AG09309 (cell line): ENCODE results near the gene DPM3.

Experiments
- DNase-seq: peaks from one replicate; pipeline ENCODE4 v3.0.0-alpha.2; 2010; ENCODE audit warnings: low read depth
- H3K4me3 ChIP-seq: 2 replicates; pipeline ENCODE4 v1.5.1; 2011; ENCODE audit warnings: mild to moderate bottlenecking, low read depth, low read length, moderate library complexity; ENCODE audit not compliant: control insufficient read depth
- TF ChIP-seq, protein P1 (sequence below): IDR thresholded peaks from 2 replicates; pipeline ENCODE4 v1.5.1; 2011; ENCODE audit warnings: mild to moderate bottlenecking, low read depth, low read length, inconsistent platforms; ENCODE audit not compliant: insufficient read depth, control insufficient read depth; ENCODE audit errors: missing control alignments

The DPM3 gene

DNA sequence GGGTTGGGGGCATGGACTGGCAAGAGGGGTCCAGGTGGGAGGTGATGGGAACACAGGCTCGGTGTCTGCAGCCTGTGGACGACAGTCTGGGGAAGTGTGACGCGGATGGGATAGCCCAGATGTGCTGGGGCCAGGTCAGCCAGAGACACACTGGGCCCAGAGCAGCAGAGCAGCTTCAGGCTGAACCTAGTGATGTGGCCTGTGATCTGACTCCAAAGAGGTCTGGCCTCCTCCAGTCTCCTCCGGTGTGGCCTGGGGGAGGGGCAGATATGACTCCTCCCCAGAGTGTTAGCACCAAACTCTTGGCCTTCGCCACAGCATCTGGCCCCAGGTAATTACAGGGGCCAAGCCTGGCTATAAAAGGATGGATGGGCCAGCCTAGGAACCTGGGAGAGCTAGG, 48.2 kb downstream of the DPM3 start:
- no peak for DNase-seq
- H3K4me3 ChIP-seq, result no peak overlapping the region
- TF ChIP-seq, protein P1, sequence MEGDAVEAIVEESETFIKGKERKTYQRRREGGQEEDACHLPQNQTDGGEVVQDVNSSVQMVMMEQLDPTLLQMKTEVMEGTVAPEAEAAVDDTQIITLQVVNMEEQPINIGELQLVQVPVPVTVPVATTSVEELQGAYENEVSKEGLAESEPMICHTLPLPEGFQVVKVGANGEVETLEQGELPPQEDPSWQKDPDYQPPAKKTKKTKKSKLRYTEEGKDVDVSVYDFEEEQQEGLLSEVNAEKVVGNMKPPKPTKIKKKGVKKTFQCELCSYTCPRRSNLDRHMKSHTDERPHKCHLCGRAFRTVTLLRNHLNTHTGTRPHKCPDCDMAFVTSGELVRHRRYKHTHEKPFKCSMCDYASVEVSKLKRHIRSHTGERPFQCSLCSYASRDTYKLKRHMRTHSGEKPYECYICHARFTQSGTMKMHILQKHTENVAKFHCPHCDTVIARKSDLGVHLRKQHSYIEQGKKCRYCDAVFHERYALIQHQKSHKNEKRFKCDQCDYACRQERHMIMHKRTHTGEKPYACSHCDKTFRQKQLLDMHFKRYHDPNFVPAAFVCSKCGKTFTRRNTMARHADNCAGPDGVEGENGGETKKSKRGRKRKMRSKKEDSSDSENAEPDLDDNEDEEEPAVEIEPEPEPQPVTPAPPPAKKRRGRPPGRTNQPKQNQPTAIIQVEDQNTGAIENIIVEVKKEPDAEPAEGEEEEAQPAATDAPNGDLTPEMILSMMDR, result no peak

DNA sequence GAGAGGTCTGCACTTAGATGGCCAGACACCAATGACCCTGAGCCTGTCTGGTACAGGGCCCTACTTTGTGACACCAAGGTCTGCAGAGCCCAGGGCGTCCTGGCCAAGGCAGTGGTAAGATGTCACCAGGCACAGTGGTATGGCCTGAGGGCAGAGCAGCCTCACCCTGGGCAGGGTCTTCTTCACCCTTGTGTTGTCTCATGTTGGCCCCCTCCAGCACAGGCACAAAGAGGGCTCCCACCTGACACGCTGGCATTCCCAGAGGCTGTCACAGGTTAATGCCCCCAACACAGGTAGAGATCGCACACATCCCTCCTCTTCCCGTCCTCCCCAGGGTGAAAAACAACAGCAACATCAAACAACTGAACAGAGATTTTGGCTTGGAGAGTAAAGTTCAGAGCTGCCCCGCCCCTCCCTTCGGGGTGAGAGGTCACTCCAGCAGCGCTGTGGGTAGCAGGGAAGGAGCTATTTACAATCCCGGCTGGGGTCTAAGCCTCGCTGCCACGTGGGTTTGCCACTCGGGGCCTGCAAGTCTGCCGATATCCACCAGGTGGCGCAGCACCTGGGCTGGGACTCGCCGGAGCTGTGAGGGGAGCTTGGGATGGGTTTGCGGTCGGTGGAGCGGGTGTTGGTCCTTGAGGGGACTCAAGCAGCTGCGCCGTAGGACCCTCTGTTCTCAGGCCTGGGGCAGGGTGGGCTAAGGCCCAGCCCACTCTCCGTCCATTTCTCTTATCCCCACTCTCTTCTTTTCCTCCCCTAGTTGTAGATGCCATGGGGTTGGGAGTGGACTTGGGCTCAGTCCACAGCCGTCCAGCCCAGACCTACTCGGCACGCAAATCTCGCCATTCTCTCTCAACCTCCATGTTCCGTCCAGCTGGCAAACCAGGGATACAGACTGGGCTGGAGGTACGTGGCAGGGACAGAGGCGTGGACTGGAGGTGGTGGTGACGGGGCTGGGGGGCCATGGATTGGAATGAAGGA, 49.0 kb downstream of the DPM3 start:
- DNase-seq, result no peak
- no peak overlapping the region for H3K4me3 ChIP-seq
- TF ChIP-seq, protein P1, result peak; percentile 96
